Peyer's patch (tissue), 4 donors: Measurements from ENCODE around the gene ARFIP1. TPM values are rescaled to one million over a fixed set of nuclear protein-coding genes. Genes with fewer than 3 reads are reported as not detected.
A peak's percentile ranks its signal among the peaks of the same experiment; 100 is the strongest.

Experiments
- DNase-seq, 3 donors: peaks; one replicate each; pipeline ENCODE4 v3.0.0-alpha.2; 2017 to 2019
- H3K27ac ChIP-seq, 4 donors: fragments of 200-600 bp; sonication (generic); one replicate each; pipeline ENCODE4 v1.5.1; 2016 to 2019
- H3K27me3 ChIP-seq, 2 donors: fragments of 200-600 bp; sonication (generic); one replicate each; pipeline ENCODE4 v1.5.1; 2019
- H3K36me3 ChIP-seq, 3 donors: fragments of 200-600 bp; sonication (generic); one replicate each; pipeline ENCODE4 v1.5.1; 2016 to 2019
- H3K4me1 ChIP-seq, 4 donors: fragments of 200-600 bp; sonication (generic); one replicate each; pipeline ENCODE4 v1.5.1; 2016 to 2019
- H3K4me3 ChIP-seq, 4 donors: fragments of 200-600 bp; sonication (generic); 1 replicate in 3 of 4; 2 replicates in 1 of 4; pipeline ENCODE4 v1.5.1; 2016 to 2019; ENCODE audit warnings: mild to moderate bottlenecking in 1 of 4
- H3K9me3 ChIP-seq, 4 donors: fragments of 200-600 bp; sonication (generic); one replicate each; pipeline ENCODE4 v1.5.1; 2016 to 2019; ENCODE audit warnings: mild to moderate bottlenecking in 1 of 4
- POLR2A ChIP-seq, 2 donors: fragments of 450-650 bp; IDR thresholded peaks; one replicate each; pipeline ENCODE4 v1.5.1; 2017; ENCODE audit warnings: antibody characterized with exemption in 2 of 2, mild to moderate bottlenecking in 2 of 2, moderate library complexity in 2 of 2
- total RNA-seq, 4 donors: library from RNA; depleted of rRNA; stranded (reverse); fragments of >200 nt; gene quantifications; one replicate each; pipeline ENCODE4 v1.1.0, GENCODE V29; 2016
- TF ChIP-seq, protein P1 (sequence below), 6 experiments: fragments of 450-650 bp in 4 of 6; fragments of 200-600 bp in 2 of 6; sonication (generic) in 1 of 6; IDR thresholded peaks; one replicate each; pipeline ENCODE4 v1.5.1; 2017 to 2019; ENCODE audit warnings: antibody characterized with exemption in 6 of 6, mild to moderate bottlenecking in 3 of 6, moderate library complexity in 1 of 6

The ARFIP1 gene
- total RNA-seq, 4 donors from 2014 or later = 24.5 to 44.6 (median 36.3) TPM

DNA sequence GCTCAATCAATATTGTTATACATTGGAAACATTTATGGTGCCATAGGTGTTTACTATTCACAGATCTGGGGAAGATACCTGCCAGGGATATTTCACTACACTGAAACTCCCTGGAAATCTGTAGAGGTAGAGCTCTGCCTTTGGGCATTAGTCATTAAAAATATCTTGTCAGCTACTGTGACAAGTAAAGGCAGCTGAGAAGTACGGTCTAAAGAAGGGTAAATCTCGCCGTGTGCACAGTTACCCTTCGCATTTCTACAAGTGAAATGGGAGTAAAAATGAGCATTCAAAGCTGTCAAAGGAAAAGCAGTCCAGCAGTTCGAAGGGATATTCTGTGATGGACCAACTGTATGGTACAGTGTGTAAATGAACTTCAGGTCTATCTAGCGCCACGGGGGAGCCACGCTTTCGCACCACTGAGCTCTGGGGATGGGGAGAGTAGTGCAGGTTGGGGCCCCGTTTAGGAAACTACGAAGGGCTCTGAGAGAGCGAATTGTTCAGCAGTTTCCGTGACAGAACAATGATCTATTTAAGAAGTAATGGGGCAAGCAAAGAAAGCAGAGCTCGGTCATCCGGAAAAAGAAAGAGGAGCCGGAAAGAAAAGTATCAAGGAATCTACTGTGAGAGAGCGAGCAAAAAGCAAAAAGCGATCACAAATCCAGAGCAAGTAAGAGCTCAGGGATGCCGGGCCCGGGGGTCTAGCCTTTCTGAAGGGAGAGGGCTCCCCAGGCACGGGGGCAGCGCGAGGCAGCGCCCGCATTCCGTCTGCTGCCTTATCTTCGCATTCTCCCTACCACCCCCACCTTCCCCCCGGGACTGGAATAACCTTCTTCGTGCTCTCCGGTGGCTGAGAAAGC lies 870 bp upstream of the ARFIP1 start:
- peak overlapping the region; percentile 83 to 89 (median 87) for H3K27ac ChIP-seq
- H3K4me3 ChIP-seq = peak overlapping the region; percentile 69 to 85 (median 74)
- H3K27me3 ChIP-seq = no peaks in the 10 kb centered on the region
- H3K4me1 ChIP-seq = peaks cover 0 to 22% (median 0%) of the 10 kb centered on the region in 4 donors
- H3K36me3 ChIP-seq = no peaks in the 10 kb centered on the region
- DNase-seq = peak; percentile 46 to 55 (median 48)
- TF ChIP-seq, protein P1, sequence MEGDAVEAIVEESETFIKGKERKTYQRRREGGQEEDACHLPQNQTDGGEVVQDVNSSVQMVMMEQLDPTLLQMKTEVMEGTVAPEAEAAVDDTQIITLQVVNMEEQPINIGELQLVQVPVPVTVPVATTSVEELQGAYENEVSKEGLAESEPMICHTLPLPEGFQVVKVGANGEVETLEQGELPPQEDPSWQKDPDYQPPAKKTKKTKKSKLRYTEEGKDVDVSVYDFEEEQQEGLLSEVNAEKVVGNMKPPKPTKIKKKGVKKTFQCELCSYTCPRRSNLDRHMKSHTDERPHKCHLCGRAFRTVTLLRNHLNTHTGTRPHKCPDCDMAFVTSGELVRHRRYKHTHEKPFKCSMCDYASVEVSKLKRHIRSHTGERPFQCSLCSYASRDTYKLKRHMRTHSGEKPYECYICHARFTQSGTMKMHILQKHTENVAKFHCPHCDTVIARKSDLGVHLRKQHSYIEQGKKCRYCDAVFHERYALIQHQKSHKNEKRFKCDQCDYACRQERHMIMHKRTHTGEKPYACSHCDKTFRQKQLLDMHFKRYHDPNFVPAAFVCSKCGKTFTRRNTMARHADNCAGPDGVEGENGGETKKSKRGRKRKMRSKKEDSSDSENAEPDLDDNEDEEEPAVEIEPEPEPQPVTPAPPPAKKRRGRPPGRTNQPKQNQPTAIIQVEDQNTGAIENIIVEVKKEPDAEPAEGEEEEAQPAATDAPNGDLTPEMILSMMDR (IDR thresholded peaks at IDR 0.05) = no peak
- TF ChIP-seq POLR2A (IDR thresholded peaks at IDR 0.05) = no peak
- H3K9me3 ChIP-seq = no peaks in the 10 kb centered on the region

DNA sequence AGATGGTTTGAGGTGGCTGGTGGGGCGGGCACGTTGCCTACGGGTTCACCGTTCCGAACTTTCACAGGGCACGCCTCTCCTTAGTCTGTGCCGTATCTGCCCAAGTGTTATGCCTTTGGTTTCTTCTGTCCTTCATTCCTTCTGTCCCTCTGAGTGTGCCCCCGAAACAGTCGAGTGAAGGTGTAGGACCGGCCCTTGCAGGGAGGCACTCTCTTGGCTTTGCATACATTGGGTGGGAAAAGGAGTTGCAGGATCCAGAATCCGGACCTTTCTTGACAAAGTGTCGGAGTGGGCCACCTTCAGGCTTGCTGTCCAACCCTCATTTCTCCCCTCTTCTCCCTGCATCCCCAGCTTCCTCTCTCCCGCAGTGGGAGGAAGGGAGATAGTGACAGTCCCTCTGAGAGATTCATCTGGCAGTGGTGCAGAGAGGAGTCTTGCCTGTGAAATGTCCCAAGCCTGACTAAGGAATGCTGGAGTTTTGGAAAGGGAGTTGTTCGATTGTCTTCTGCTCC lies 569 bp downstream of the ARFIP1 start:
- no peak for DNase-seq
- Histone ChIP-seq H3K27me3 (no peaks in the 10 kb centered on the region), H3K9me3 (no peaks in the 10 kb centered on the region), H3K4me1 (peaks cover 0 to 31% (median 0%) of the 10 kb centered on the region in 4 donors), H3K36me3 (no peaks in the 10 kb centered on the region), H3K27ac (peak overlapping the region; percentile 83 to 89 (median 87)), H3K4me3 (peak overlapping the region; percentile 69 to 85 (median 74))
- TF ChIP-seq, protein P1 (IDR thresholded peaks at IDR 0.05) = no peak
- TF ChIP-seq POLR2A (IDR thresholded peaks at IDR 0.05) = peak in 1 of 2 donors; percentile 9

DNA sequence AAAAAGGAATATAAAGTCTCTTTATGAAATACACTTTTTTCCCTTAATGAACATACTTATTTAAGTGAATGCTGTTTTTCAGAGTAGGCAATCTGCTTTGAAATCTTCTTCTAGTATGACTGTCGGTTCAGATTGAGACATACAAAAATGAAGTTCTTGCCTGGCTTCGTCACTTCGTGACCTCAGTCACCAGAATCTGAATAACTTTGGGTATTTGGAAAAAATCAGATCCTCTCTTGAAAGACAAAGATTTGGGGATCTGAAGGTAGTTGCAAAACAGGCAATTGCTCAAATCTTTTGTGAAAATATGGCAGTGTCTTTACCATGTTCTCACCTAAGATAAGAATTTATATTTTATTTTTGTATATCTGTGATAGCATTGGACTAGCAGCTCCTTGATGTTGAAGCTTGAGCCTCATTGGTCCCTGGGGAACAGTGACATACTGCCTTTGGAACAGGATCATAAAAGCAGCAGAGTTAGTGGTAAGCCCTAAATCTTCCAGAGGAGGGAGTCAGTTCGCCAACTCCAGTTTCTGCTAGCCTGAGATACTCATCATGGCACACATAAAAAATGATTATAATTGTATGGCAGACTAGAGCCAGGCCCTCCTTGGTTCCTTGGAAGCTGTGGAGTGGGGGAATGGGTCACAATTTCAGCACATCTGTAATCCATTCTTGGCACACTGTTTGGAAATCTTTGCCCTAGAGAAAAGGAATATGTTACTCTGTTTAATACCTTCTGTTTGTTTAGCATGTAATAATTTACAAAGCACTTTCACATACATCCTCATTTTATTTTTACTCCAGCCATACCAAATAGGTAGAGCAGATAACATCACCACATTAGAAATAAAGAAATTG lies 5.0 kb downstream of the ARFIP1 start:
- Histone ChIP-seq H3K27ac (no peak overlapping the region), H3K9me3 (no peaks in the 10 kb centered on the region), H3K27me3 (no peaks in the 10 kb centered on the region), H3K4me1 (peaks cover 0 to 26% (median 0%) of the 10 kb centered on the region in 4 donors), H3K4me3 (no peak overlapping the region), H3K36me3 (no peaks in the 10 kb centered on the region)
- TF ChIP-seq, protein P1 (IDR thresholded peaks at IDR 0.05) = no peak
- TF ChIP-seq POLR2A (IDR thresholded peaks at IDR 0.05) = no peak
- no peak for DNase-seq

DNA sequence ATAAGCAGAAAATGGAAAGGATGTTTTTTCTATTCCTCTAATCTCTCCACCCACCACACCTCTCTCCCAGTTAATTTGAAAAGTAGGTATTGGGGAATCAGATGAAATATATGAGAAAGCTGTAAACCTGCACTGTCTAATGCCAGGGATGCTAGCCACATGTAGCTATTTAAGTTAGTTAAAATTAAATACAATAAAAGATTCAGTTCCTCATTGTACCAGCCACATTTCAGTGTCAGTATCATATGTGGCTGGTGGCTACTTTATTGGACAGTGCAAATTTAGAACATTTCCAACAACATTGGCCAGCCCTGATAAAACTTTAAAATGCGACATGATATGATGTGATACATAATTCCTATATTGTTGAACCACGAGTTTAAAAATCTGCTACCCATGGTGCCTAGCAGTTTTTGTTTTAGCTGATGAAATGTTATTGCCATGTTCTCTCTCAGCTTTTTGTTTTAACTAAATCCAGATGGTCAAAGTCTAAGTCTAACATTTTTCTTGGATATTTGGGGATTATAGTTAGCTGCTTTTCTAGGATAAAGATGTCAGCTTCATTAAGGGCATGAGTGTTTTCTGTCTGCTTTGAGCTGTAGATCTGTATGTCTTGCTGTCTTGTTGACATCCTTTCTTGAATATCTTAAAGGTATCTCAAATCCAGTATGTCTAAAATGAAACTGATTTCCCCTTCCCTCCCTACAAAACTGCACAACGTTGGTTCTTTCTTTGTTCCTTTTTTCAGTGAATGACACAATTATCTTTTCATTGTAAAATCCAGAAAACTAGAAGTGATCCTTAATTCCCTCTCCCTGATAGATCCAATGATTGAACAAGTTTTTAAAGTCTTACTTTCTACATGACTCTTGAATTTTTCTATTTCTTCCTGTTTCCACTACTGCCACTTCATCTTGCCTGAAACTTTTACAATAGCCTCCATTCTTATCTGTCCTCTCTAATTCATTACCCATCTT lies 6.2 kb downstream of the ARFIP1 start:
- H3K27ac ChIP-seq = no peak overlapping the region
- no peaks in the 10 kb centered on the region for H3K27me3 ChIP-seq
- no peaks in the 10 kb centered on the region for H3K36me3 ChIP-seq
- H3K4me3 ChIP-seq = no peak overlapping the region
- no peaks in the 10 kb centered on the region for H3K9me3 ChIP-seq
- peaks cover 0 to 24% (median 0%) of the 10 kb centered on the region in 4 donors for H3K4me1 ChIP-seq
- TF ChIP-seq POLR2A (IDR thresholded peaks at IDR 0.05) = no peak
- TF ChIP-seq, protein P1 (IDR thresholded peaks at IDR 0.05) = no peak
- no peak for DNase-seq
